Measurements from ENCODE around the gene PREX1.

Gene PREX1

DNA sequence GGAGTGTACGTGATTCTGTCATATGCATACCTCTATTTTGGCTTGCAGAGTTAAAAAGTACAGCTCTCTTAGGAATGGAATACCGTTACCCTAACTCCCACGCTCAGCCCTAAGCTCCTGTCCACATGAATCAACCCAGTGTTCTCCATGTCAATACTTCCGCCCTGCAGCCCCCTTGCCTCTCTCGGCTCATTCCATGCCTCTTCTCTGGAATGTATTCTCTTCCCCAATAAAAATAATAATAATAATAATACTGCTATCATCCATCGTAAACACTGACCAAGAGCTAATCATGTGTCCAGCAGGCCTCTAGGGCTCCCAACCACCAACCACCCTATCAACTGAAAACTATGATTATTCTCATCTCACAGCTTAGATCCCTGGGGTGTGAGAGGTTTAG, 100.6 kb downstream of the PREX1 start:
- H3K27ac ChIP-seq: no peak overlapping the region
- H3K27me3 ChIP-seq: no peaks in the 10 kb centered on the region
- H3K9me3 ChIP-seq: no peaks in the 10 kb centered on the region
- TF ChIP-seq CTCF (IDR thresholded peaks at IDR 0.05): no peak
- H3K4me1 ChIP-seq: peaks cover 4 to 50% (median 35%) of the 10 kb centered on the region in 4 donors
- H3K36me3 ChIP-seq: no peaks in the 10 kb centered on the region
- no peak for DNase-seq
- intact Hi-C loops (cut with DNase I; ENCODE audit: low total_unique reads): loop anchor here (5.0 kb wide), 1 partner anchor 100 kb away; the partner anchor contains the start of gene PREX1
- H3K4me3 ChIP-seq: no peak overlapping the region

GRCh38 chr20:48725555-48725991, 102.2 kb downstream of the PREX1 start:
- no peaks in the 10 kb centered on the region for H3K36me3 ChIP-seq
- H3K9me3 ChIP-seq: no peaks in the 10 kb centered on the region
- H3K4me1 ChIP-seq: peaks cover 6 to 59% (median 51%) of the 10 kb centered on the region in 4 donors
- no peak overlapping the region for H3K4me3 ChIP-seq
- intact Hi-C loops (cut with DNase I; ENCODE audit: low total_unique reads): loop anchor here (5.0 kb wide), 1 partner anchor 102 kb away; the partner anchor contains the start of gene PREX1
- peak overlapping the region; percentile 88 to 89 for H3K27ac ChIP-seq
- no peaks in the 10 kb centered on the region for H3K27me3 ChIP-seq
- DNase-seq: no peak
- no peak for TF ChIP-seq CTCF (IDR thresholded peaks at IDR 0.05)

- H3K9me3 ChIP-seq: no peaks in the 10 kb centered on the region
- intact Hi-C loops (cut with DNase I; ENCODE audit: low total_unique reads): loop anchor here (5.0 kb wide), 1 partner anchor 102 kb away; the partner anchor contains the start of gene PREX1
- no peaks in the 10 kb centered on the region for H3K27me3 ChIP-seq
- peaks cover 6 to 65% (median 54%) of the 10 kb centered on the region in 4 donors for H3K4me1 ChIP-seq
- no peaks in the 10 kb centered on the region for H3K36me3 ChIP-seq
- no peak for TF ChIP-seq CTCF (IDR thresholded peaks at IDR 0.05)
- no peak for DNase-seq
- no peak overlapping the region for H3K4me3 ChIP-seq
- peak overlapping the region; percentile 88 to 89 for H3K27ac ChIP-seq
Measured at GRCh38 chr20:48724891-48725554, 102.8 kb downstream of the PREX1 start.

- DNase-seq: no peak
- Histone ChIP-seq H3K36me3 (no peaks in the 10 kb centered on the region), H3K9me3 (no peaks in the 10 kb centered on the region), H3K4me3 (no peak overlapping the region), H3K4me1 (peaks cover 6 to 71% (median 55%) of the 10 kb centered on the region in 4 donors), H3K27me3 (no peaks in the 10 kb centered on the region), H3K27ac (peak overlapping the region; percentile 88 to 89)
- intact Hi-C loops (cut with DNase I; ENCODE audit: low total_unique reads): no loop called here
- no peak for TF ChIP-seq CTCF (IDR thresholded peaks at IDR 0.05)
Measured at GRCh38 chr20:48724382-48724781, 103.4 kb downstream of the PREX1 start.

DNA sequence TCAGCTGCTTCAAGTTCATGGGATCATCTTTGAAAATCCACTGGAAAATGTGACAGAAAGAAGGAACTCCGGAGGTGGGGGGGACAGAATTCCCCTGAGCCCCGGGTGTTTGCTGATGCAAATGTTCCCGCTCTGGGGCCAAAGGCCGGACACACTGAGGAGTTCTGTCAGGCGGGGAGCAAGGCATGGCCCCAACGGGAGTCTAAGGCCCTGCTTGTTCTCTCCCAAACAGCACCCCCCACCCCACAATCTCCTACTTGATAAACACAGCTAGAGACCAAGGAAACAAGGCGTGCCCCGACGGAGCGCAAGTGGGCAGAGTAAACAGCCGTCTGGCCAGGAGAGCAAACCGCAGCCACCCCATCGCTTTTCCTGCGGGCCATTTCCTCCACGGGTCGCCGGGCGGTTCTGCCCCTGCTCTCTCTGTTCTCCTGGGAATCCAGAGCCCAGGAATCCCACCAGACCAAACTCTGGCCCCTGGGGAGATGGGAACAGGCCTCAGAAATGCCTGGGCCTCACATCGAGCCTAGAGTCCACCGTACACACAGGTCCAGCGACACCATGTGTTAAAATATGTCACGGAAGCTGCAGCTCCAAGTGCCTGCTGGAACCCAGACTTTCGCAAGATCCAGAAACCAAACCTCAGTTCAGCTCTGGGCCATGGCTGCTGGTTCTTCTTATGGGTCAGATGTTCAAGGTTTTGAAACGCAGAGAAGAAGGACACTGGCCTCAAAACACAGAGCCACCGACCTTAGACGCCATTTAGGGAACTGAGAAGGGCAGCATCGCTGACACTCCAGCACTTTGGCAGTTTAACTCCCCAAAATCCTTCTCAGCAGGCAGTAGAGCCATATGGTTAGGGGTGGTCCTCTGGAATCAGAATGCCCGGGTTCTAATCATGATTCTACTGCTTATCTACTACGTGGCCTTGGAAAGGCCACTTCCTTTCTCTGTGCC, 104.2 kb downstream of the PREX1 start:
- H3K27ac ChIP-seq: peak overlapping the region; percentile 88 to 89
- peak; percentile 32 to 34 for TF ChIP-seq CTCF (IDR thresholded peaks at IDR 0.05)
- DNase-seq: peak; percentile 85 to 95
- peaks cover 6 to 77% (median 55%) of the 10 kb centered on the region in 4 donors for H3K4me1 ChIP-seq
- no peaks in the 10 kb centered on the region for H3K36me3 ChIP-seq
- no peaks in the 10 kb centered on the region for H3K27me3 ChIP-seq
- no peaks in the 10 kb centered on the region for H3K9me3 ChIP-seq
- H3K4me3 ChIP-seq: peak overlapping the region in 1 of 2 donors; percentile 22
- intact Hi-C loops (cut with DNase I; ENCODE audit: low total_unique reads): loop anchor here (1.0 kb wide), 1 partner anchor 63 kb away; no protein-coding TSS in a partner anchor
